ENCODE data around the gene MTUS2.
A peak's percentile ranks its signal among the peaks of the same experiment; 100 is the strongest.

DNA sequence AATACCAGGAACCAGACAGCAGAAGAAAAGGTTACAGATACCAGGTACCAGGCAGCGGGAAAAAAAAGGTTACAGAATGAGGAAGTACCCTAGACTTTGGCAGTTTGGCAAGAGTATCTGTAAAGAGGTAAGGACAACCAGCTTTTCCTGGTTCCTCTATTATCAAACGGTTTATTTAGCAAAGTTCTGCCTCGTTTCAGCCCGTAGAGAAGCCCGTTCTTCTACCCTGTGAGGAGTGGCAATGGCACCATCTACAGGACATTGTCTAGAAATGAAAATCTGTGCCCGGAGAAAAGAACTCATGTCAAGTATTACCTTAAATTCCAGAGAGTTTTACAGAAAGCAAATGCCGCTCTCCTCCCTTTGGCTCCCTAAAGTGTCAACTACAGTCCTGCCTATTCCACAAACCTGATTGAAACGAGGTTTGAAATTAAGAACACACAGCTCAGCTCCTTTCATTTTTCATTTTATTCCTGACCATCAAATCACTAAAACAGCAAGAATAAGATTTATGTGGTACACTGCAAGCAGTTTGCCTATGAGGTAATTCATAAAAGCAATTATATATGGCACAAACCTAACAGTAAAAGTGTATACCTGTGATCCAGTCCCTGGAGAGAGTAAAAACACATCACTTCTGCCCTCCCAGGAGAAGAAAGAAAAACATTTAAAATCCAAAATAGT is 549.1 kb downstream of the MTUS2 start:
- TF ChIP-seq, protein P1, sequence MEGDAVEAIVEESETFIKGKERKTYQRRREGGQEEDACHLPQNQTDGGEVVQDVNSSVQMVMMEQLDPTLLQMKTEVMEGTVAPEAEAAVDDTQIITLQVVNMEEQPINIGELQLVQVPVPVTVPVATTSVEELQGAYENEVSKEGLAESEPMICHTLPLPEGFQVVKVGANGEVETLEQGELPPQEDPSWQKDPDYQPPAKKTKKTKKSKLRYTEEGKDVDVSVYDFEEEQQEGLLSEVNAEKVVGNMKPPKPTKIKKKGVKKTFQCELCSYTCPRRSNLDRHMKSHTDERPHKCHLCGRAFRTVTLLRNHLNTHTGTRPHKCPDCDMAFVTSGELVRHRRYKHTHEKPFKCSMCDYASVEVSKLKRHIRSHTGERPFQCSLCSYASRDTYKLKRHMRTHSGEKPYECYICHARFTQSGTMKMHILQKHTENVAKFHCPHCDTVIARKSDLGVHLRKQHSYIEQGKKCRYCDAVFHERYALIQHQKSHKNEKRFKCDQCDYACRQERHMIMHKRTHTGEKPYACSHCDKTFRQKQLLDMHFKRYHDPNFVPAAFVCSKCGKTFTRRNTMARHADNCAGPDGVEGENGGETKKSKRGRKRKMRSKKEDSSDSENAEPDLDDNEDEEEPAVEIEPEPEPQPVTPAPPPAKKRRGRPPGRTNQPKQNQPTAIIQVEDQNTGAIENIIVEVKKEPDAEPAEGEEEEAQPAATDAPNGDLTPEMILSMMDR (IDR thresholded peaks at IDR 0.05), result peak in 4 of 6 experiments; percentile 16 to 41 (median 24)
- no peak for TF ChIP-seq POLR2A (IDR thresholded peaks at IDR 0.05)
